ENCODE results near the gene HOXC9. TPM values are rescaled to one million over a fixed set of nuclear protein-coding genes. Genes with fewer than 3 reads are reported as not detected.
A peak's percentile ranks its signal among the peaks of the same experiment; 100 is the strongest.

Gene HOXC9
- total and polyA plus RNA-seq, 10 donors: 0.05 TPM; not detected in 9

GRCh38 chr12:53991077-53991460, 8.9 kb upstream of the HOXC9 start:
- no peaks in the 10 kb centered on the region for H3K36me3 ChIP-seq
- no peak for DNase-seq
- H3K9me3 ChIP-seq: no peaks in the 10 kb centered on the region
- H3K27me3 ChIP-seq (replicated peaks in 1 of 7): peaks cover 30 to 100% (median 100%) of the 10 kb centered on the region in 7 donors
- TF ChIP-seq POLR2AphosphoS5 (IDR thresholded peaks at IDR 0.05) (no peak), POLR2A (IDR thresholded peaks at IDR 0.05) (no peak)
- TF ChIP-seq, protein P1, sequence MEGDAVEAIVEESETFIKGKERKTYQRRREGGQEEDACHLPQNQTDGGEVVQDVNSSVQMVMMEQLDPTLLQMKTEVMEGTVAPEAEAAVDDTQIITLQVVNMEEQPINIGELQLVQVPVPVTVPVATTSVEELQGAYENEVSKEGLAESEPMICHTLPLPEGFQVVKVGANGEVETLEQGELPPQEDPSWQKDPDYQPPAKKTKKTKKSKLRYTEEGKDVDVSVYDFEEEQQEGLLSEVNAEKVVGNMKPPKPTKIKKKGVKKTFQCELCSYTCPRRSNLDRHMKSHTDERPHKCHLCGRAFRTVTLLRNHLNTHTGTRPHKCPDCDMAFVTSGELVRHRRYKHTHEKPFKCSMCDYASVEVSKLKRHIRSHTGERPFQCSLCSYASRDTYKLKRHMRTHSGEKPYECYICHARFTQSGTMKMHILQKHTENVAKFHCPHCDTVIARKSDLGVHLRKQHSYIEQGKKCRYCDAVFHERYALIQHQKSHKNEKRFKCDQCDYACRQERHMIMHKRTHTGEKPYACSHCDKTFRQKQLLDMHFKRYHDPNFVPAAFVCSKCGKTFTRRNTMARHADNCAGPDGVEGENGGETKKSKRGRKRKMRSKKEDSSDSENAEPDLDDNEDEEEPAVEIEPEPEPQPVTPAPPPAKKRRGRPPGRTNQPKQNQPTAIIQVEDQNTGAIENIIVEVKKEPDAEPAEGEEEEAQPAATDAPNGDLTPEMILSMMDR (IDR thresholded peaks at IDR 0.05 in 8 of 11, conservative IDR thresholded peaks at IDR 0.05 in 3 of 11): no peak
- H3K4me3 ChIP-seq: no peak overlapping the region
- intact Hi-C loops (cut with DNase I; ENCODE audit: low total_unique reads): no loop called here
- H3K27ac ChIP-seq: no peak overlapping the region
- peaks cover 15 to 43% (median 36%) of the 10 kb centered on the region in 6 donors for H3K4me1 ChIP-seq
- WGBS, 5 donors: 1 to 6% (median 4%) methylated on average over 8 of the region's 8 CpGs

- H3K27me3 ChIP-seq (replicated peaks in 1 of 7): peaks cover 22 to 100% (median 100%) of the 10 kb centered on the region in 7 donors
- intact Hi-C loops (cut with DNase I; ENCODE audit: low total_unique reads): no loop called here
- no peak overlapping the region for H3K27ac ChIP-seq
- TF ChIP-seq, protein P1 (IDR thresholded peaks at IDR 0.05 in 8 of 11, conservative IDR thresholded peaks at IDR 0.05 in 3 of 11): no peak
- TF ChIP-seq POLR2A (IDR thresholded peaks at IDR 0.05) (no peak), POLR2AphosphoS5 (IDR thresholded peaks at IDR 0.05) (no peak)
- no peaks in the 10 kb centered on the region for H3K36me3 ChIP-seq
- H3K4me3 ChIP-seq: no peak overlapping the region
- H3K9me3 ChIP-seq: no peaks in the 10 kb centered on the region
- DNase-seq: no peak
- peaks cover 14 to 49% (median 40%) of the 10 kb centered on the region in 6 donors for H3K4me1 ChIP-seq
- WGBS, 5 donors: 30 to 39% (median 35%) methylated on average over 7 of the region's 7 CpGs
These were observed 7.5 kb upstream of the HOXC9 start for GRCh38 chr12:53992377-53992889.

- H3K9me3 ChIP-seq: no peaks in the 10 kb centered on the region
- no peak for TF ChIP-seq POLR2AphosphoS5 (IDR thresholded peaks at IDR 0.05)
- TF ChIP-seq, protein P1 (IDR thresholded peaks at IDR 0.05 in 8 of 11, conservative IDR thresholded peaks at IDR 0.05 in 3 of 11): no peak
- no peak for TF ChIP-seq POLR2A (IDR thresholded peaks at IDR 0.05)
- intact Hi-C loops (cut with DNase I; ENCODE audit: low total_unique reads): no loop called here
- peaks cover 17 to 100% (median 100%) of the 10 kb centered on the region in 7 donors for H3K27me3 ChIP-seq (replicated peaks in 1 of 7)
- DNase-seq: no peak
- 26 to 33% (median 29%) methylated on average over 18 of the region's 18 CpGs for WGBS, 5 donors
- no peaks in the 10 kb centered on the region for H3K36me3 ChIP-seq
- H3K27ac ChIP-seq: no peak overlapping the region
- H3K4me1 ChIP-seq: peaks cover 14 to 53% (median 44%) of the 10 kb centered on the region in 6 donors
- H3K4me3 ChIP-seq: no peak overlapping the region
These were observed 6.6 kb upstream of the HOXC9 start for GRCh38 chr12:53993162-53994008.

GRCh38 chr12:53994009-53994263, 6.0 kb upstream of the HOXC9 start:
- WGBS, 5 donors: 5 to 17% (median 7%) methylated on average over 19 of the region's 19 CpGs
- peaks cover 15 to 100% (median 100%) of the 10 kb centered on the region in 7 donors for H3K27me3 ChIP-seq (replicated peaks in 1 of 7)
- intact Hi-C loops (cut with DNase I; ENCODE audit: low total_unique reads): no loop called here
- no peaks in the 10 kb centered on the region for H3K9me3 ChIP-seq
- H3K36me3 ChIP-seq: no peaks in the 10 kb centered on the region
- no peak for DNase-seq
- peaks cover 14 to 51% (median 41%) of the 10 kb centered on the region in 6 donors for H3K4me1 ChIP-seq
- TF ChIP-seq, protein P1 (IDR thresholded peaks at IDR 0.05 in 8 of 11, conservative IDR thresholded peaks at IDR 0.05 in 3 of 11): no peak
- TF ChIP-seq POLR2AphosphoS5 (IDR thresholded peaks at IDR 0.05): no peak
- TF ChIP-seq POLR2A (IDR thresholded peaks at IDR 0.05): no peak
- peak overlapping the region in 1 of 8 donors; percentile 77 for H3K4me3 ChIP-seq
- no peak overlapping the region for H3K27ac ChIP-seq
